ENCODE data around the gene FRS3.

The FRS3 gene

DNA sequence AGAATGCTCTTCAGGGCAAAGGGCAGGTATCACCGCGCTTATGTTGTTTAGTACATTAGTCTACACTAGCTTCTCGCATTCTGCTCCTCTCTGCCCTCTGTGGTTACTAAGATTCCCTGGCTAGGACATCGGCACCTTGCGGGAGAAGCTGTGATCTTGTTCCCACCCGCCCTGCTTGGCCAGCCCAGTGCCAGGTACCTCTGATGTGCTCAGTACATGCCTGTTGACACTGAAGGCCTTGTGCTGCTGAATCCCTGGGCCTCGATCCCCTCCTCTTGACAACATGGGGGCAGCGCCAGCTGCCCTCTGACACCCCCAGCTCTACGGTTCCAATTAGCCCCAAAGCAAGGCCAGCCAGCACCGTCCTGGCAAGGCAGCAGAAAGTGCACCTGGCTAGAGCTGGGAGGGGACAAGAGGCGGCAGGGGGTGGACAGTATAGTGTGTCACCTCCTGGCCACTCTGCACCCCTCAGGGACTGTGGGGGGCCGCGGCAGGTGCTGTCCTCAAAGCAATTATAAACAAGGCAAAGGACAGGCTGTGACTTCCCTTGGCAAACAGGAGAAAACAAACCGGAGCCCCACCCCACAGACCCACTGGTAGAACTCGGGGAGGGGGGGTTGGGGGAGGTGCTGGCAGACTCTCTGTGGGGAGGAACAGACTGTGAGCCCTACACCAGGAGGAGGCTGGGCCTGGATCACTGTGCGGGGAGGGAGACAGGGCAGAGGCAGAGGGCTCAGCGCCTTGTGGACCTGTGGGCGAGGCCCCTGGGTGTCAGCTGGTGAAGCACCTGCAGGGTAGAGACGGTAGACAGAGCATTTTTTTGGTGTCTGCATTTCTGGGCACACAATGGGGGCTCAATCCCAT, 51.4 kb downstream of the FRS3 start:
- no peak for DNase-seq (ENCODE audit: low read depth)

- DNase-seq (ENCODE audit: low read depth), result no peak
Observed at GRCh38 chr6:41727705-41728072, 52.0 kb downstream of the FRS3 start.

- no peak for DNase-seq (ENCODE audit: low read depth)
Observed at GRCh38 chr6:41726876-41727275, 52.8 kb downstream of the FRS3 start.

GRCh38 chr6:41724586-41725501, 54.9 kb downstream of the FRS3 start:
- DNase-seq (ENCODE audit: low read depth), result no peak

DNA sequence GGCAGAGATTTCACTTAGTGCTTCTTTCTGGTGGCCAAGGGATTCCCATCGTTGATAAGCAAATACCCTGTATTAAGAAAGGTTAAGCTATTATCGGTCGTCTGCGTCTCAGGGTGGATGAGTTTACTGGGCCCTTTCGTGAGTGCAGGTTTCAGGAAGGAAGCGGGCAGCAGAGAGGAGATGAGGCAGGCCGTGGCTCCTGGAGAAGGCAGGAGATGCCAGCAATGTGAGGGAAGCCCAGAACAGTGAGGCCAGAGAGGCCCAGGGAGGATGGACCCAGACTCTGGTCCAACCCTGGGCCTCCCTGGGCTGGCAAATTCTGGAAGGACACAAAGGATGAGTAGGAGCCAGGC, 55.5 kb downstream of the FRS3 start:
- DNase-seq (ENCODE audit: low read depth), result no peak

DNA sequence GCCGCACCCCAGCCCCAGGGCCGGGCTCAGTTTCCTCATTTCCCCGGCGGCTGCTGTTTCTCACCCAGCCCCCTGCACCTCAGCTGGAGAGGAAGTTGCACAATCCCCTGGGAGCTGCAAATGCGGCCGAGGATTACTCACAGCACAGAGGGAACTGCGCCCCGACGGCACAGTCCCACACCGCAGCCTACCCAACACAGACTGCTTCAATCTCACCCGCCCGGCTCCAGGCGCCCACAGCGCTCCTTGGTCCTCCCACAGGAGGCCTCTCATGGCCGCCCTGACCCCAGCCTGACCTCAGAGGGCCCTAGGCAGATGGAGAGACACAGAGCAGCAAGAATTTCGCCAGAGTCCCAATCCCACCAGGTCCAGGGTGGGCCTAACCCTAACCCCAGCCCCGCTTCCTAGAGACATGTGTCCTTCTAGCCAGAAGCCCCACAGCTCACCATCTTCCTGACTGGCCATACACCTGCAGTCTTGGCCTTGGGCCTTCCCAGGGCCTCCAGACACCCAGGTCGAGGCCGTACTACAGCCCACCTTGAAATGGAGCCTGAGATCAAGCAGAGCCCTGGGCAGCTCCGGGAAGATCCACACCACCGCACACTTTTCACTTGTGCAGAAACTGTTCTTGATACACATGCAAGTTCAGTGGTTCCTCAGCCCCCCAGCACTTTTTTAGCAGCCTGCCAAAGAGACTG, 56.0 kb downstream of the FRS3 start:
- no peak for DNase-seq (ENCODE audit: low read depth)

- no peak for DNase-seq (ENCODE audit: low read depth)
Observed at GRCh38 chr6:41722969-41723529, 56.7 kb downstream of the FRS3 start.

GRCh38 chr6:41721414-41721813, 58.3 kb downstream of the FRS3 start:
- no peak for DNase-seq (ENCODE audit: low read depth)

GRCh38 chr6:41720783-41721182, 58.9 kb downstream of the FRS3 start:
- DNase-seq (ENCODE audit: low read depth), result no peak

DNA sequence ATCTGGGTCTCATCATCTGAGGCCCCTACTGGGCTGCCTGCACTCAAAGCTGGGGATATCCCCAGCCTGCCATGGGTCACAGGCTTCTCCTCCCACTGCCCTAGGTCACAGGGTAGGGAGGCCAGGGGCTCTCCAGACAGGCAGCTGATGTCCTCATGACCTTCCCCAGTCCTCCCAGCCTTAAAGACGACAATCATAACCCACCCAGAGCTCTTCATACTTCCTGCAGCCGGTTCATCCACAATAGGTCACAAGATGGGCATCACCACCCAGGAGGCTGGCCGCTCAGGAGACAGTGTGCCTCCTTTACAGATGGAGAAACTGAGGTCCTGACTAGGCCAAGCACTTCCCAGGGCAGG, 59.5 kb downstream of the FRS3 start:
- DNase-seq (ENCODE audit: low read depth), result no peak
